Suprapubic skin (tissue), 4 donors: ENCODE results near the gene RBP2. TPM values are rescaled to one million over a fixed set of nuclear protein-coding genes. Genes with fewer than 3 reads are reported as not detected.

Experiments
- DNase-seq, 2 donors: peaks; one replicate each; pipeline ENCODE4 v3.0.0-alpha.2; 2019; ENCODE audit warnings: low spot score in 2 of 2
- H3K27ac ChIP-seq: fragments of 200-600 bp; sonication (generic); one replicate; pipeline ENCODE4 v1.5.1; 2019
- H3K27me3 ChIP-seq: fragments of 200-600 bp; sonication (generic); one replicate; pipeline ENCODE4 v1.5.1; 2019
- H3K36me3 ChIP-seq: fragments of 200-600 bp; sonication (generic); one replicate; pipeline ENCODE4 v1.5.1; 2019
- H3K4me1 ChIP-seq: fragments of 200-600 bp; sonication (generic); one replicate; pipeline ENCODE4 v1.5.1; 2019
- H3K4me3 ChIP-seq: fragments of 200-600 bp; sonication (generic); one replicate; pipeline ENCODE4 v1.5.1; 2019; ENCODE audit warnings: mild to moderate bottlenecking
- H3K9me3 ChIP-seq: fragments of 200-600 bp; sonication (generic); one replicate; pipeline ENCODE4 v1.5.1; 2019
- CTCF ChIP-seq, 2 donors: fragments of 200-600 bp in 1 of 2; fragments of 450-650 bp in 1 of 2; sonication (generic) in 1 of 2; IDR thresholded peaks; one replicate each; pipeline ENCODE4 v1.5.1; 2016 to 2019; ENCODE audit warnings: antibody characterized with exemption in 2 of 2, mild to moderate bottlenecking in 1 of 2, moderate library complexity in 1 of 2
- EP300 ChIP-seq: sonication (generic); formaldehyde crosslinking; IDR thresholded peaks from one replicate; pipeline ENCODE4 v1.6.1; 2017; ENCODE audit warnings: antibody characterized with exemption
- POLR2A ChIP-seq, 2 donors: fragments of 450-650 bp; IDR thresholded peaks; one replicate each; pipeline ENCODE4 v1.6.1; 2017; ENCODE audit warnings: antibody characterized with exemption in 2 of 2, mild to moderate bottlenecking in 2 of 2, moderate library complexity in 2 of 2
- POLR2AphosphoS5 ChIP-seq, 3 donors: sonication (generic); formaldehyde crosslinking; IDR thresholded peaks; one replicate each; pipeline ENCODE4 v1.6.1; 2017; ENCODE audit warnings: antibody characterized with exemption in 3 of 3
- WGBS: methylation state at CpG from one replicate; pipeline ENCODE4 v1.1.5; 2018; 5-methylcytosine and 5-hydroxymethylcytosine counted together
- total RNA-seq, 4 donors: library from RNA; depleted of rRNA; stranded (reverse); fragments of >200 nt; gene quantifications; one replicate each; pipeline ENCODE4 v1.1.0, GENCODE V29; 2016

The RBP2 gene
- total RNA-seq, 4 donors from 2014 or later: not detected

GRCh38 chr3:139448104-139448503 is 28.2 kb downstream of the RBP2 start:
- Histone ChIP-seq H3K9me3 (no peaks in the 10 kb centered on the region), H3K27ac (no peak overlapping the region), H3K36me3 (no peaks in the 10 kb centered on the region), H3K4me3 (no peak overlapping the region), H3K4me1 (no peaks in the 10 kb centered on the region), H3K27me3 (no peaks in the 10 kb centered on the region)
- no peak for TF ChIP-seq POLR2AphosphoS5 (IDR thresholded peaks at IDR 0.05)
- no peak for TF ChIP-seq EP300
- TF ChIP-seq CTCF (IDR thresholded peaks at IDR 0.05): no peak
- TF ChIP-seq POLR2A (IDR thresholded peaks at IDR 0.05): no peak
- 83% methylated on average over 3 of the region's 3 CpGs for WGBS
- DNase-seq: no peak

- Histone ChIP-seq H3K4me3 (no peak overlapping the region), H3K27me3 (no peaks in the 10 kb centered on the region), H3K36me3 (no peaks in the 10 kb centered on the region), H3K4me1 (no peaks in the 10 kb centered on the region), H3K9me3 (no peaks in the 10 kb centered on the region), H3K27ac (no peak overlapping the region)
- no peak for DNase-seq
- no peak for TF ChIP-seq POLR2AphosphoS5 (IDR thresholded peaks at IDR 0.05)
- no peak for TF ChIP-seq POLR2A (IDR thresholded peaks at IDR 0.05)
Measured at GRCh38 chr3:139447486-139447885, 28.8 kb downstream of the RBP2 start.

DNA sequence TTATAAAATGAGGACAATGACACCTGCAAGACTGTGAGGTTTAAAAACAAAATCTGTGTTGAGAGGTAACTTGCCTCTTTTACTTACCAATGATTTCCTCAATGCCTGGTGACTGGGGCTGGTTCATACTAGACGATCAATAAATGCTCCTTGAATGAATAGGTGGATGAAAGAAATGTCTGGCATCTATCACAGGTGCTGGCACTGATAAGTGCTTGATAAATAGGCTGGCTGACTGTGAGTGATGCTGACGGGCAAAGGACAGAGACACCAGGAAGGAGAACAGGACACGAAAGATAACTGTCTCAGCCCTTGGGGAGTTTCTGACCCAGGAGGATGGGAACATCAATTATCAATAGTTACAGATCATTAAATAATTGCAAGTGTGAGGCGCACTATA is 31.9 kb downstream of the RBP2 start:
- TF ChIP-seq POLR2A (IDR thresholded peaks at IDR 0.05) (no peak), POLR2AphosphoS5 (IDR thresholded peaks at IDR 0.05) (no peak), EP300 (no peak), CTCF (IDR thresholded peaks at IDR 0.05) (no peak)
- 94% methylated on average over 4 of the region's 4 CpGs for WGBS
- no peak for DNase-seq

GRCh38 chr3:139443186-139443585 is 33.1 kb downstream of the RBP2 start:
- H3K4me1 ChIP-seq: no peaks in the 10 kb centered on the region
- H3K27ac ChIP-seq: no peak overlapping the region
- 89% methylated on average over 7 of the region's 7 CpGs for WGBS
- TF ChIP-seq CTCF (IDR thresholded peaks at IDR 0.05) (no peak), POLR2A (IDR thresholded peaks at IDR 0.05) (no peak), POLR2AphosphoS5 (IDR thresholded peaks at IDR 0.05) (no peak), EP300 (no peak)
- no peak overlapping the region for H3K4me3 ChIP-seq
- H3K36me3 ChIP-seq: no peaks in the 10 kb centered on the region
- H3K27me3 ChIP-seq: no peaks in the 10 kb centered on the region
- DNase-seq: no peak
- no peaks in the 10 kb centered on the region for H3K9me3 ChIP-seq

More for the DNA sequence above, 31.9 kb downstream of the RBP2 start:
- Histone ChIP-seq H3K4me3 (no peak overlapping the region), H3K9me3 (no peaks in the 10 kb centered on the region), H3K27ac (no peak overlapping the region), H3K4me1 (no peaks in the 10 kb centered on the region), H3K27me3 (no peaks in the 10 kb centered on the region), H3K36me3 (no peaks in the 10 kb centered on the region)

GRCh38 chr3:139441656-139442055 is 34.7 kb downstream of the RBP2 start:
- Histone ChIP-seq H3K36me3 (no peaks in the 10 kb centered on the region), H3K4me3 (no peak overlapping the region), H3K9me3 (no peaks in the 10 kb centered on the region), H3K4me1 (no peaks in the 10 kb centered on the region), H3K27me3 (no peaks in the 10 kb centered on the region), H3K27ac (no peak overlapping the region)
- TF ChIP-seq POLR2AphosphoS5 (IDR thresholded peaks at IDR 0.05) (no peak), POLR2A (IDR thresholded peaks at IDR 0.05) (no peak), CTCF (IDR thresholded peaks at IDR 0.05) (no peak), EP300 (no peak)
- whole genome bisulfite sequencing: 100% methylated on average over 1 of the region's 1 CpG
- DNase-seq: no peak
